T-helper 1 cell treated with Interleukin-12 subunit alpha and Interleukin-12 subunit beta and Interleukin-4 antibody, amounts not matched to agents 30 ng/mL and 1 ng/mL, for 36 hours (primary cell): ENCODE data around the gene INF2. TPM values are rescaled to one million over a fixed set of nuclear protein-coding genes. Genes with fewer than 3 reads are reported as not detected.

Experiments
- intact Hi-C: fragments of 100-400 bp; cut with micrococcal nuclease; formaldehyde crosslinking; loops from one replicate; pipeline ENCODE4 v1.15.1; 2024
- total RNA-seq: library from RNA; stranded (reverse); gene quantifications from 2 replicates; pipeline ENCODE4 v1.2.3, GENCODE V29; 2022

INF2 gene
- total RNA-seq, 1 donor from 2014 or later: 136 TPM

GRCh38 chr14:104746071-104746545 lies 56.7 kb downstream of the INF2 start:
- intact Hi-C loops: no loop called here

DNA sequence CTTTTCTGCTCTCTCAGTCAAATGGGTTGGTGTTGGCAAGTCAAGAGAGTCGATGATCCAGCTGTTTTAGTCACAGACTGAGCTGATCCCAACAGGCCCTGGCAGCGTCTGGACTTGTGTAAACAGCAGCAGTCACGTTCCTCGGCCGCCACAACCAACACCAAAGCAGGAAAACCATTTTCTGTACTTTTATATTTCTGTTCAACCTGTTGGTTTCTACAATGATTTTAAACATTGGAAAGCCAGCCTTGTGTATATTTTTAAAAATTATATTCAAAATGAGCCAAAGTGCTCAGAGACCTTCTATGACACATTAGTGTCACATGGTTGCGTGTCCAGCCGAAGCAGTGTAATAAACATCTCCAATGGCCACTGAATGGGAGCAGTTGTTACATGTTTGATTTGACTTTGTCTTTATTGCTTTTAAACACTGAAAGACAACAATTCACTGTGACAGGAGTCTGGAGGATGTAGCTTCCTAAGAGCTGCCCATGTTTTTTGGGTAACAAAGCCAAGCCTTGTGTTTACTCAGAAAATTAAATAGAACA lies 57.6 kb downstream of the INF2 start:
- intact Hi-C loops: no loop called here

GRCh38 chr14:104747876-104748275 lies 58.5 kb downstream of the INF2 start:
- intact Hi-C loops: no loop called here

GRCh38 chr14:104749111-104749649 lies 59.8 kb downstream of the INF2 start:
- intact Hi-C loops: no loop called here

DNA sequence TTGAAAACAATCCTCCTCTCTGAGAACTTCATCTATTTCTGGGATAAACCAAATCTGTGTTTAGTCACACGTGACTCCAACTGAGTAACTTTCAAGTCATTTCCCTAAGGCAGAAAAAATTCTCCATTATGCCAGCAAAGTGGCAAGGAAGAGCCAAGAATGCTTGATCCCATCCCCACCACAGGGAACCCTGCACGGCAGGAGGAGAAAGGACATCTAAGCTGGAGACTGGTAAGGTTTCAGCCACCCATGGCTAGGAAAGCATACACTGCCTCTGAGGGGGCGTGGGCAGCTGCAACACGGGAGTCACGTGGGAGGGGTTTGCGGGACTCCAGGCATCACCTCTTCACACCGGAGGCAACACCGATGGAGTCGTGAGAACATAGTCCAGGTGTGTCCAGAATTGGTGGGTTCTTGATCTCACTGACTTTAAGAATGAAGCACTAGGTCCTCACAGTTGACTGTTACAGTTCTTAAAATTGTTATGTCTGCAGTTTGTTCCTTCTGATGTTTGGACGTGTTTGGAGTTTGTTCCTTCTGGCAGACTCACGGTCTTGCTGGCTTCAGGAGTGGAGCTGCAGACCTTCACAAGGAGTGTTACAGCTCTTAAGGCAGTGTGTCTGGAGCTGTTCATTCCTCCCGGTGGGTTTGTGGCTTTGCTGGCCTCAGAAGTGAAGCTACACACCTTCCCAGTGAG lies 60.8 kb downstream of the INF2 start:
- intact Hi-C loops: loop anchor here (10.0 kb wide), 1 partner anchor 1805 kb away; no protein-coding TSS in a partner anchor

DNA sequence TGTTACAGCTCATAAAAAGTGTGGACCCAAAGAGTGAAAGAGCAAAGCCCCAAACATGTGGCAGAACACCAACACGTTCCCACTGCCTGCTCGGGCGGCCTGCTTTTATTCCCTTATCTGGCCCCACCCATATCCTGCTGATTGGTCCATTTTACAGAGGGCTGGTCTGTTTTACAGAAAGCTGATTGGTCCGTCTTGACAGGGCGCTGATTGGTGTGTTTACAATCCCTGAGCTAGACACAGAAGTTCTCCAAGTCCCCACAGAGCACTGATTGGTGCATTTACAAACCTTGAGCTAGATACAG lies 61.3 kb downstream of the INF2 start:
- intact Hi-C loops: loop anchor here (10.0 kb wide), 1 partner anchor 1806 kb away; no protein-coding TSS in a partner anchor

GRCh38 chr14:104751539-104752422 lies 62.4 kb downstream of the INF2 start:
- intact Hi-C loops: loop anchor here (1.0 to 10.0 kb wide), 17 partner anchors 17 to 1807 kb away; partner anchors contain the start of genes ADSS1, AKT1, BRF1 and CDCA4

DNA sequence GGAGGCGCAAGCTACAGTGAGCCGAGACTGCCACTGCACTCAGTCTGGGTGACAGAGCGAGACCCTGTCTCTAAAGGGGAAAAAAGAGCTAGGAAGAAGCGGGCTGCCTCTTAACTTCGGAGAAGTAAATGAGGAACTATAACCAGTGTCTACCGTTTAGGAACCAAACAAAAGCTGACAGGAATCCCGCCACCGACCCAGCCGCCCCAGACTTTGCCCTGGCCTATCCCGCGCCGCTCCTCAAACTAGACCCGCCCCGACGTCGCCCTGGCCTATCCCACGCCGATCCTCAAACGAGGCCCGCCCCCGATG lies 63.0 kb downstream of the INF2 start:
- intact Hi-C loops: loop anchor here (1.0 to 10.0 kb wide), 17 partner anchors 16 to 1808 kb away; partner anchors contain the start of genes ADSS1, AKT1, BRF1 and CDCA4

DNA sequence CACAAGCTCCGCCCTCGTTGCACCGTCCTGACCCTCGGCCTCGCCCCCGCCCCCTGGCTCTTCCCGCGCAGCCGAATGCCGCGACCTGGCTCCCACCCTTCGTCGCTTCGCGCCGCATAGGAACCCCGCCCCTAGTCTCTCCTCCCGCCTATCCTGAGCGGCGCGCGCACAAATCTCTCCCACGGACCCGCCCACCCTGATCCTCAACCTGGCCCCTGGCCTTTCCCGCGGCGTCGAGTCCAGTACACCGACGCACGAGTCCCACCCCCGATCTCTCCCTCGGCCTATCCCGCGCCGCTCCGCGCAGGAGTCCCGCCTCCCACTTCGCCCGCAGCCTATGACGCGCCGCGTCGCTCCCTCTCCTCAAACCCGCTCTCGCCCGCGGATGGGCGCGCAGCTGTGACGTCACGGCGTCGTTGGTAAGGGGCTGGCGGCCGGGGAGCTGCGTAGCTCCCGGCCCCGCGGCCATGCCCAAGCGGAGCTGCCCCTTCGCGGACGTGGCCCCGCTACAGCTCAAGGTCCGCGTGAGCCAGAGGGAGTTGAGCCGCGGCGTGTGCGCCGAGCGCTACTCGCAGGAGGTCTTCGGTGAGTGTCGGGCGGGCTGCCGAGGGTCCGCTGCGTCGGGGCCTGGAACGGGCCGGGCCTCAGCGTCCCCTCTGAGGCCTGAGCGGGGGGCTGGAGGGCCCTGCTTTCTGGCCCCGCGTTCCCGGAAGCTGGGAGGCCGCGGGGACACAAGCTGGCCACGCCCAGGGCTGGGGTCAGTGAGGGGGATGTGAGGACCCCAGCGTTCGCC lies 63.5 kb downstream of the INF2 start, which contains the start of gene SIVA1:
TSS of gene SIVA1 (plus strand) at position 413 of the 793 bp plus-strand sequence. CDS start at position 468, 55 bp downstream.
- intact Hi-C loops: loop anchor here (1.0 to 10.0 kb wide), 17 partner anchors 15 to 1808 kb away; partner anchors contain the start of genes ADSS1, AKT1, BRF1 and CDCA4

GRCh38 chr14:104753528-104754212 lies 64.3 kb downstream of the INF2 start:
- intact Hi-C loops: loop anchor here (2.0 to 10.0 kb wide), 3 partner anchors 65 to 1809 kb away; partner anchors contain the start of gene INF2

DNA sequence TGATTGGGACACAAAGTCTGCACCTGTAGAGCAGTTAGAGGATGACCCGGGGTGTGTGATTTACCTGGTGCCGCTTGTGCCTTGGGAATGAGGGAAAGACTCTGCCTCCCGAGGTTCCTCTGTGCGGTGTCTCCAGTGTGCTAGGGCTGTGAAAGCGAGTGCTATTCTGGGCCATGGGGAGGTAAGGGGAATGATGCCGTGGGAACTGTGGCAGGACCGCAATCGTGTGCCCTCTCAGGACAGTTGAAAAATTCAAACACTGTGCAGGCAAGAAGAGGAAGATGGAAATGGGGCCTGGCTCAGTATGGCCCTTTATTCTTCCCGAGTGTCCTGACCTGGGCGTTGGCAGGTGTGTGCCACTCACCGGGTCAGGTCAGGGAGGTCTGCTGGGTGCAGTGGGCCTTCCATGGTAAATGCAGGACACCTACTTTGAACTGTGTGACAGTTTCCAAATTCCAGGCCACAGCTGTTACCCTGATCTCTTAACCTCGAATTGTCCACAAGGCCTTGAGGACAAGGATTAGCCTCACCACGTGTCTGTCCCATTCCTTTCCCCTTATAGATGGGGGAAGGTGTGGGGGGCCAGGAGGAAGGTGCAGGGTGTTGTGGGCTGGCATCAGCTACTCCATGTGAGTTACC lies 64.9 kb downstream of the INF2 start:
- intact Hi-C loops: loop anchor here (10.0 kb wide), 1 partner anchor 1810 kb away; no protein-coding TSS in a partner anchor

DNA sequence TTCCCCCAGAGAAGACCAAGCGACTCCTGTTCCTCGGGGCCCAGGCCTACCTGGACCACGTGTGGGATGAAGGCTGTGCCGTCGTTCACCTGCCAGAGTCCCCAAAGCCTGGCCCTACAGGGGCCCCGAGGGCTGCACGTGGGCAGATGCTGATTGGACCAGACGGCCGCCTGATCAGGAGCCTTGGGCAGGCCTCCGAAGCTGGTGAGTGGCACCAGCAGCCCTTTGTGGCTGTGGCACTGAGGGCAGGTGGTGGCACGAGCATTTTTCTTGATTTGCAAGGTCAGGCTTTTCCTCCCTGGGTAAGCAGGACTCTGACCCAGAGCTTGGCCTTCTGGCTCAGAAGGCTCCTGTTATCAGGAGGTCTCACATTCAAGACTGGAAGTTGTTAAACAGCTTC lies 66.2 kb downstream of the INF2 start:
- intact Hi-C loops: loop anchor here (10.0 kb wide), 1 partner anchor 1811 kb away; no protein-coding TSS in a partner anchor

- intact Hi-C loops: loop anchor here (10.0 kb wide), 1 partner anchor 1812 kb away; no protein-coding TSS in a partner anchor
These were observed 67.2 kb downstream of the INF2 start for GRCh38 chr14:104756477-104757237.

DNA sequence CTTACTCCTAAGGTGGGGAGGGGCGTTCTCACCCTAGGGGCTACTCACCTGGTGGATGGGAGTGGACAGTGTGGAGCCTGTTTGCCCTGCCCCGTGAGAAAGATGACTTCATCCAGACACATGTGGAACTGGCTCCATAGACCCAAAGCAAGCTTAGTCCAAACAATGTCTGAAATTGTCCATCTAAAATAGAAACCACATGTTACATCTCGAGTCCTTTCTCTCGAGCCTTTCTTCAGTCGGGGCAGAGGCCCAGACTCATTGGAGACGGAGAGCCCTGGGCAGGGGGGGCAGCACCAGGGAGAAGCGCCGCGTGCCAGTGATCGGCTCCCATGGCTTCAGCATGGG lies 67.8 kb downstream of the INF2 start:
- intact Hi-C loops: loop anchor here (10.0 kb wide), 1 partner anchor 1812 kb away; no protein-coding TSS in a partner anchor

DNA sequence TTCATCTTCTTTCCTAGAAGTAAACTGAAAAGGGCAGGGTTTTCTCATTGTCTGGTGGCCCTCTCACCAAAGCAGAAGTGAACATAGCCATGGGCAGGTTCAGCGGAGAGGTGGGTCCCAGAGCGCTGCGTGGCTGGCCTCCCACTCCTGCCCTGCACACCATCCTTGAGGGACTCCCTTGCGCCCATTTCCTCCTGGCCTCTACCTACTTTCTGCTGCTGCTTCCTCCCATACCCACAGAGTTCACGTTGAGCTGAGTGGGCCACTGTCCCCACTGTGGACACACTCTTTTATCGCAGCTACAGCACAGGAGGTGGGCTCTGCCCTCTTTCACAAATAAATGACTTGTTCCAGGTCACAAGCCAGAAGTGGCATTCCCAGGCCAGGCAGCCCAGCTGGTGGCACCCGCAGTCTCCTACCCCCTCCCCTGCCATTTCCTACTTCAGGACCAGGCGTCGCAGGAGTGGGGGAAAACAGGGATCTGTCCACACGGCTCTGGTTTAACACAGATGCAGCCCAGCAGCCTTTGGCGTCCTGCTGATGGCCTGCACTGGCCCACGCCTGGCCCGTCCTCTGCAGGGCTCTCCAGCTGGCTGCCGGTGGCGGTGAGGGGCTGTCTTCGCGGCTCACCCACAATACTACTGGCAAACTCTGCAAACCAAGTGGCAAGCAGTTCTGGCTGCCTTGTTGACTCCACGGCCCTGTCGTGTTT lies 68.4 kb downstream of the INF2 start:
- intact Hi-C loops: loop anchor here (10.0 kb wide), 1 partner anchor 1813 kb away; no protein-coding TSS in a partner anchor

GRCh38 chr14:104758981-104759969 lies 69.9 kb downstream of the INF2 start:
- intact Hi-C loops: loop anchor here (10.0 kb wide), 1 partner anchor 1814 kb away; no protein-coding TSS in a partner anchor
